Activated B cell treated with CpG ODN at 0.5 μM for 24 hours (primary cell): Measurements from ENCODE around the gene KLHL22. TPM values are rescaled to one million over a fixed set of nuclear protein-coding genes. Genes with fewer than 3 reads are reported as not detected.

ENCODE experiments used
- ATAC-seq: fragments of 200-7000 bp; cut with Tn5 transposase; one replicate; pipeline ENCODE4 v1.10.0; 2021; ENCODE audit warnings: low read depth, mild to moderate bottlenecking, moderate library complexity
- CTCF ChIA-PET: fragments of 350-600 bp; sonication (Branson Sonifier 250); formaldehyde crosslinking; loops from one replicate; lab custom pipeline; 2021; ENCODE audit warnings: antibody characterized with exemption; lab: Charles Lee
- POLR2A ChIA-PET: fragments of 350-600 bp; sonication (Branson Sonifier 250); formaldehyde crosslinking; loops from one replicate; lab custom pipeline; 2021; ENCODE audit warnings: antibody characterized with exemption; lab: Charles Lee
- DNase-seq: peaks from one replicate; pipeline ENCODE4 v3.0.0; 2022
- H3K27ac Mint-ChIP-seq: one replicate; pipeline ENCODE4 v1.8.0; 2020; ENCODE audit warnings: mixed read lengths
- H3K27me3 Mint-ChIP-seq: one replicate; pipeline ENCODE4 v1.8.0; 2021; ENCODE audit warnings: mixed read lengths
- H3K36me3 Mint-ChIP-seq: one replicate; pipeline ENCODE4 v1.8.0; 2021; ENCODE audit warnings: low read depth, mixed read lengths
- H3K4me1 Mint-ChIP-seq: one replicate; pipeline ENCODE4 v1.8.0; 2021; ENCODE audit warnings: mixed read lengths
- H3K4me3 Mint-ChIP-seq: one replicate; pipeline ENCODE4 v1.8.0; 2020; ENCODE audit warnings: mild to moderate bottlenecking, mixed read lengths
- H3K9me3 Mint-ChIP-seq: one replicate; pipeline ENCODE4 v1.8.0; 2020; ENCODE audit warnings: mixed read lengths
- intact Hi-C: fragments of 100-400 bp; cut with micrococcal nuclease; formaldehyde crosslinking; loops from one replicate; pipeline ENCODE4 v1.15.1; 2024
- total RNA-seq: library from RNA; stranded (reverse); gene quantifications from 2 replicates; pipeline ENCODE4 v1.2.3, GENCODE V29; 2022
- TF ChIP-seq, protein P1 (sequence below): fragments of 200-600 bp; IDR thresholded peaks from one replicate; pipeline ENCODE4 v1.8.0; 2022; ENCODE audit warnings: antibody characterized with exemption, mild to moderate bottlenecking

Gene KLHL22
- total RNA-seq, 1 donor from 2014 or later = 26.1 TPM

DNA sequence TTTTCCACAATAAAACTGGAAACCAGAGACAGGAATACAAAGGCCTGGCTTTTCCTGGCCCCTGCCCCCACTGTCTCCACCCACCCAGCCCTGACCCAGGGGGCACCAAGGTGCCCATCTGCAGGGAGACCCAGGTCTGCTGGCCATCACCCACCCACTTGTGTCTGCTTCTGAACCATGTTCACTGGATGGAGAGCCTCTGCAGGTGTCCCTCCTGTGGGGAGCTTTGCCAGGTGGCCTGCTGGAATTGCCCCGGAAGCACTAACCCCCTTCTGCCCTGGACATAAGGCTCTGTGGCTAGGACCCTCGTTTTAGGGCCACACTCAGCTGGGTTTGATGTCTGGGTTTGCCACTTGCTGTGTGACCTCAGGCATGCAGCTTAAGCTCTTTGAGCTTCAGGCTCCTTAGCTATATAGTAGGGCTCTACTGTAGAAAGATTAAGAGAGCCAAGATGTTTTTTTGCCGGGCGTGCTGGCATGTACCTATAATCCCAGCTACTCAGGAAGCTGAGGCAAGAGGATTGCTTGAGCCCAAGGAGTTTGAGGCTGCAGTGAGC lies 61.8 kb downstream of the KLHL22 start:
- ChIA-PET CTCF (interaction anchor here (1.6 kb wide), 1 partner anchor 23 kb away, joined by 4 read pairs; no protein-coding TSS in a partner anchor), POLR2A (no interaction called here)
- ATAC-seq = no peak
- intact Hi-C loops = no loop called here
- no peaks in the 10 kb centered on the region for H3K36me3 Mint-ChIP-seq
- TF ChIP-seq, protein P1, sequence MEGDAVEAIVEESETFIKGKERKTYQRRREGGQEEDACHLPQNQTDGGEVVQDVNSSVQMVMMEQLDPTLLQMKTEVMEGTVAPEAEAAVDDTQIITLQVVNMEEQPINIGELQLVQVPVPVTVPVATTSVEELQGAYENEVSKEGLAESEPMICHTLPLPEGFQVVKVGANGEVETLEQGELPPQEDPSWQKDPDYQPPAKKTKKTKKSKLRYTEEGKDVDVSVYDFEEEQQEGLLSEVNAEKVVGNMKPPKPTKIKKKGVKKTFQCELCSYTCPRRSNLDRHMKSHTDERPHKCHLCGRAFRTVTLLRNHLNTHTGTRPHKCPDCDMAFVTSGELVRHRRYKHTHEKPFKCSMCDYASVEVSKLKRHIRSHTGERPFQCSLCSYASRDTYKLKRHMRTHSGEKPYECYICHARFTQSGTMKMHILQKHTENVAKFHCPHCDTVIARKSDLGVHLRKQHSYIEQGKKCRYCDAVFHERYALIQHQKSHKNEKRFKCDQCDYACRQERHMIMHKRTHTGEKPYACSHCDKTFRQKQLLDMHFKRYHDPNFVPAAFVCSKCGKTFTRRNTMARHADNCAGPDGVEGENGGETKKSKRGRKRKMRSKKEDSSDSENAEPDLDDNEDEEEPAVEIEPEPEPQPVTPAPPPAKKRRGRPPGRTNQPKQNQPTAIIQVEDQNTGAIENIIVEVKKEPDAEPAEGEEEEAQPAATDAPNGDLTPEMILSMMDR = no peak
- H3K9me3 Mint-ChIP-seq = no peaks in the 10 kb centered on the region
- H3K27ac Mint-ChIP-seq = no peak overlapping the region
- peaks cover 50% of the 10 kb centered on the region for H3K27me3 Mint-ChIP-seq
- no peak overlapping the region for H3K4me3 Mint-ChIP-seq
- peaks cover 45% of the 10 kb centered on the region for H3K4me1 Mint-ChIP-seq
- DNase-seq = no peak

DNA sequence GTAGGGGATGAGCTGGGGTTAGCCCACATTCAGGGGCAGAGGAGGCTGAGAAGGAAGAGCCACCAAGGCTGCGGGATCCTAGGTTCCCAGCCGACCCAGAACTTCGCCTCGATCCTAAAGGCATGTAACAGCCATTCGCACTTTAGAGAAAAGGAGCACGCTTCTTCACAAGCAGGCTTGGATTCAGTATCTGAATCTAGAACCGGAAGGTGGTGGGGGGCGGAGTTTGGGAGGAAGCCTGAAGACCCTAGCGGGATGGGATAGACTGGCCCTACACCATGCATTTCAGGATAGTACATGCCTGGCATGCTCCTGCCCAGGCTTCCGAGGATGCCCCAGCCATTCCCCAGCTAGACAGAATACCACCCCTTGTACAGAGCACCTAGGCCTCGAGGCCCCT lies 62.4 kb downstream of the KLHL22 start:
- H3K4me1 Mint-ChIP-seq = peaks cover 41% of the 10 kb centered on the region
- intact Hi-C loops = no loop called here
- no peak overlapping the region for H3K4me3 Mint-ChIP-seq
- CTCF ChIA-PET = no interaction called here
- H3K27me3 Mint-ChIP-seq = peaks cover 45% of the 10 kb centered on the region
- no peak overlapping the region for H3K27ac Mint-ChIP-seq
- no peak for ATAC-seq
- TF ChIP-seq, protein P1 = no peak
- no peaks in the 10 kb centered on the region for H3K36me3 Mint-ChIP-seq
- no peaks in the 10 kb centered on the region for H3K9me3 Mint-ChIP-seq
- POLR2A ChIA-PET = no interaction called here
- DNase-seq = no peak

DNA sequence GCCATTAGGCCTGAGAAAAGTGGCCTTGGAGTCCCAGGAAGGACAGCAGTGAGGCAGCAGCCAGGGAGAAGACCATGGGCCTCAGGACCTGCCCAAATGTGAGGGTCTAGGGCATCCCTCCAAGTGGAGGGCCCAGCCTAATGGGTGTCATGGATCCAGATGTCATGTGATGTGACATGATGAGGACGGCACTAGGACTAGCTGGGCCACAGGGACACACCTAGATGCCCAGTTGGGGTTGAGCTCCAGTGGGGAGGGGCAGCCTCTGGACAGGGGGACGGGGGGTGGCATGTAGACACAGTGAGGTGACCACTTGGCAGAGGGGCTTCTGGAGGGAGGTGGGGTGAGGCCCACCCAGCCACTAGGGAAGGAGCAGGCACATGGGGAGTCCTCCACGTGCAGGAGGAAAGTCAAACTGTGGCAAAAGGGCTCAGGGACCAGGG lies 63.3 kb downstream of the KLHL22 start:
- TF ChIP-seq, protein P1 = no peak
- ChIA-PET POLR2A (no interaction called here), CTCF (interaction anchor here (0.7 kb wide), 1 partner anchor 31 kb away, joined by 3 read pairs; no protein-coding TSS in a partner anchor)
- Mint-ChIP-seq H3K27me3 (peaks cover 46% of the 10 kb centered on the region), H3K4me1 (peaks cover 38% of the 10 kb centered on the region), H3K36me3 (no peaks in the 10 kb centered on the region), H3K4me3 (peak overlapping the region; percentile 64), H3K27ac (no peak overlapping the region), H3K9me3 (no peaks in the 10 kb centered on the region)
- intact Hi-C loops = no loop called here
- no peak for ATAC-seq
- DNase-seq = no peak

DNA sequence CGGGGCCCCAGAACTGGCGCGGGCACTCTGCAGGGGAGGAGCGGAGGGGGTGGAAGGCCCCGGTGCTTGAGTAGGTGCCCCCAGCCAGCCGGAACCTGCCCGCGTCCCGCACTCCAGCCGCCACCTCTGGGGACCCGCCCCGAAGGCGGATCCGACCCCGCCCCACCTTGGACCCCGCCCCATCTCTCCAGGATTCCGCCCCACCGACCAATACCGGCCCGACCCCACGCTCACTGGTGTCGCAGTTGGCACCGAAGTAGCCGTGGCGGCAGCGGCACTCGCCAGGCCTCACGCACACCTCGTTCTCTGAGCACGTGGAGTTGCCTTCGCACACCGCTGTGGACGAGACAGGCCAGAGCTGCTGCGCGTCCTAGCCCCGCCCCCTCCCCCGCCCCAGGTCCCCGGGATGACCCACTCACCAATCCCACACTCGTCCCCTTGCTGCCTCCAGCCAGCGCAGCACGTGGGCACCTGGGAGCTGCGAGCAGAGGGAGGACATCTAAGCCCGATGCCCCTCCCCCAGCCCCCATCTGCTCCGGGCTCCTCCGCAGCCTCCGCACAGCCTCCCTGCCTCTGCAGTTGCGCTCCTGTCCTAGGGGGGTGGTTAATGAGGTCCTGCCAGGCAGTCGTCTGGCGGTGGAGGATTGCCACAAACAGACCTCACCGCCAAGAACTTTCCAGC lies 63.9 kb downstream of the KLHL22 start:
- TF ChIP-seq, protein P1 = no peak
- ATAC-seq (no peak), DNase-seq (no peak)
- Mint-ChIP-seq H3K9me3 (no peaks in the 10 kb centered on the region), H3K4me3 (peak overlapping the region; percentile 64), H3K27me3 (peaks cover 45% of the 10 kb centered on the region), H3K36me3 (no peaks in the 10 kb centered on the region), H3K27ac (no peak overlapping the region), H3K4me1 (peaks cover 32% of the 10 kb centered on the region)
- CTCF ChIA-PET = interaction anchor here (1.0 kb wide), 1 partner anchor 14 kb away, joined by 3 read pairs; no protein-coding TSS in a partner anchor
- POLR2A ChIA-PET = no interaction called here
- intact Hi-C loops = no loop called here

DNA sequence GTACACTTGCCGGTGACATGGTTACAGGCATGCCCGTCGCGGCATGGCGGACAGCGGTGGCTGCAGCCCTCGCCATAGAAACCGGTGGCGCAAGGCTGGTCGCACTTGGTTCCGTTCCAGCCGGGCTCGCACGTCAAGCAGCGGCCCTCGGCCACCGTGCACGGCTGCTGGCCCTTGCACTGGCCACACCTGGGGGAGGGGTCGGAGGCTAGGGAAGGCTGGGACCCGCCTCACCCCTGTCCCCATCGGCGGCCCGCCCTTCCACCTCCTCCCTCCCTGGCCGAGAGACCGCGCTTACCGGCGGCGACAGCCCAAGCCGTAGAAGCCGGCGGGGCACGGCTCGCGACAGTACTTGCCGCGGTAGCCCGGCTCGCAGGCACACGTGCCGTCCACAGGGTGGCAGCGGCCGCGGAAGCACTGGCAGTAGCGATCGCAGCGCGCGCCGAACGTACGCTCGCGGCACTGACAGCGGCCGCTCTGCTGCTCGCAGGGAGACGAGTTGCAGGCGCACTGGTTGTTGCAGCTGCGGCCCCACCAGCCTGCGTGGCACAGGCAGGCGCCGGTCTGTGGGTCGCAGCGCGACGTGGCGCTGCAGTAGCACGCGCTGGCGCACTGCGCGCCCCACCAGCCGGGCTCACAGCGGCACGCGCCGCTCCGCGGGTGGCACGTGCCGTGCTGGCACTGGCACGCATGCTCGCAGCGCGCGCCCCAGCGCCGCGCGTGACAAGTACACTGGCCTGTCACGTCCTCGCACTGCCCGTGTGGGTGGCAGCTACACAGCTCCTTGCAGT lies 64.7 kb downstream of the KLHL22 start:
- no peaks in the 10 kb centered on the region for H3K9me3 Mint-ChIP-seq
- no peak overlapping the region for H3K27ac Mint-ChIP-seq

More for the DNA sequence above, 64.7 kb downstream of the KLHL22 start:
- ATAC-seq = peak; percentile 66
- DNase-seq = peak; percentile 56
- H3K4me1 Mint-ChIP-seq = peaks cover 30% of the 10 kb centered on the region
- no peaks in the 10 kb centered on the region for H3K36me3 Mint-ChIP-seq
- intact Hi-C loops = no loop called here
- peaks cover 45% of the 10 kb centered on the region for H3K27me3 Mint-ChIP-seq
- TF ChIP-seq, protein P1 = no peak
- ChIA-PET POLR2A (no interaction called here), CTCF (interaction anchor here (1.0 to 1.8 kb wide), 2 partner anchors 13 kb away, joined by 3 to 6 read pairs; no protein-coding TSS in a partner anchor)
- peak overlapping the region; percentile 67 for H3K4me3 Mint-ChIP-seq
